SK-N-SH treated with all-trans-retinoic acid at 6 μM for 48 hours (cell line): ENCODE measurements around the gene SSX4.
"Not testable (repeated sequence)": the region's sequence is repeated elsewhere in the genome, so short reads cannot be mapped to it uniquely, and the experiment has no call there.

Experiments
- ATAC-seq: fragments of 200-7000 bp; cut with Tn5 transposase; 3 replicates; pipeline ENCODE4 v1.9.1; 2020; ENCODE audit warnings: mild to moderate bottlenecking, moderate library complexity
- ARNTL ChIP-seq: fragments of 450-650 bp; formaldehyde crosslinking; IDR thresholded peaks from 2 replicates; pipeline ENCODE4 v1.5.0; 2020; ENCODE audit warnings: low read depth, mild to moderate bottlenecking, moderate library complexity, borderline replicate concordance
- BACH2 ChIP-seq: fragments of 250-450 bp; sonication (Bioruptor Pico); IDR thresholded peaks from 2 replicates; pipeline ENCODE4 v1.9.0; 2021; ENCODE audit warnings: mild to moderate bottlenecking, borderline replicate concordance
- CSDC2 ChIP-seq: fragments of 250-450 bp; sonication (Bioruptor Pico); IDR thresholded peaks from 2 replicates; pipeline ENCODE4 v1.5.0; 2020; ENCODE audit warnings: mild to moderate bottlenecking, moderate library complexity
- GLIS3 ChIP-seq: fragments of 250-450 bp; sonication (Bioruptor Pico); IDR thresholded peaks from 2 replicates; pipeline ENCODE4 v1.5.0; 2020; ENCODE audit warnings: mild to moderate bottlenecking, moderate library complexity
- OSR1 ChIP-seq: fragments of 250-450 bp; sonication (Bioruptor Pico); IDR thresholded peaks from 2 replicates; pipeline ENCODE4 v1.8.0; 2022; ENCODE audit warnings: moderate library complexity, mild to moderate bottlenecking, inconsistent platforms
- PPARA ChIP-seq: fragments of 250-450 bp; sonication (Bioruptor Pico); IDR thresholded peaks from 2 replicates; pipeline ENCODE4 v1.5.0; 2020; ENCODE audit warnings: mild to moderate bottlenecking, borderline replicate concordance
- RARB ChIP-seq: fragments of 250-450 bp; sonication (Bioruptor Pico); IDR thresholded peaks from 2 replicates; pipeline ENCODE4 v1.8.0; 2021; ENCODE audit warnings: mild to moderate bottlenecking, moderate library complexity
- TCF4 ChIP-seq: fragments of 250-450 bp; sonication (Bioruptor Pico); IDR thresholded peaks from 2 replicates; pipeline ENCODE4 v1.8.0; 2021; ENCODE audit warnings: mild to moderate bottlenecking, moderate library complexity, borderline replicate concordance
- TOX ChIP-seq: fragments of 250-450 bp; sonication (Bioruptor Pico); IDR thresholded peaks from 2 replicates; pipeline ENCODE4 v1.8.0; 2021; ENCODE audit warnings: mild to moderate bottlenecking, moderate library complexity, borderline replicate concordance
- ZC3H10 ChIP-seq: fragments of 250-450 bp; sonication (Bioruptor Pico); IDR thresholded peaks from 2 replicates; pipeline ENCODE4 v1.5.1; 2021; ENCODE audit warnings: mild to moderate bottlenecking, moderate library complexity
- ZFP3 ChIP-seq: fragments of 250-450 bp; sonication (Bioruptor Pico); IDR thresholded peaks from 2 replicates; pipeline ENCODE4 v1.5.0; 2020; ENCODE audit warnings: mild to moderate bottlenecking, moderate library complexity
- ZFP30 ChIP-seq: fragments of 450-650 bp; formaldehyde crosslinking; IDR thresholded peaks from 2 replicates; pipeline ENCODE4 v1.5.0; 2022; ENCODE audit warnings: mild to moderate bottlenecking, moderate library complexity
- ZNF565 ChIP-seq: fragments of 450-650 bp; formaldehyde crosslinking; conservative IDR thresholded peaks from 2 replicates; pipeline ENCODE4 v1.5.0; 2020; ENCODE audit warnings: low read depth, mild to moderate bottlenecking, moderate library complexity
- ZNF70 ChIP-seq: fragments of 450-650 bp; formaldehyde crosslinking; IDR thresholded peaks from 2 replicates; pipeline ENCODE4 v1.5.0; 2020; ENCODE audit warnings: mild to moderate bottlenecking, moderate library complexity
- ZNF8 ChIP-seq: fragments of 450-650 bp; formaldehyde crosslinking; IDR thresholded peaks from 2 replicates; pipeline ENCODE4 v1.5.0; 2020; ENCODE audit warnings: mild to moderate bottlenecking, moderate library complexity
- TF ChIP-seq, protein P1 (sequence below): fragments of 250-450 bp; sonication (Bioruptor Pico); IDR thresholded peaks from 2 replicates; pipeline ENCODE4 v1.8.0; 2020; ENCODE audit warnings: mild to moderate bottlenecking, moderate library complexity, borderline replicate concordance
- TF ChIP-seq, protein P2 (sequence below): fragments of 250-450 bp; sonication (Bioruptor Pico); IDR thresholded peaks from 2 replicates; pipeline ENCODE4 v1.5.0; 2020; ENCODE audit warnings: mild to moderate bottlenecking, moderate library complexity
- TF ChIP-seq, protein P3 (sequence below): fragments of 250-450 bp; sonication (Bioruptor Pico); IDR thresholded peaks from 2 replicates; pipeline ENCODE4 v1.8.0; 2021; ENCODE audit warnings: low read depth, mild to moderate bottlenecking, moderate library complexity, borderline replicate concordance
- TF ChIP-seq, protein P4 (sequence below): fragments of 250-450 bp; sonication (Bioruptor Pico); IDR thresholded peaks from 2 replicates; pipeline ENCODE4 v1.5.1; 2020; ENCODE audit warnings: low read depth, mild to moderate bottlenecking, moderate library complexity

SSX4 gene, protein sequence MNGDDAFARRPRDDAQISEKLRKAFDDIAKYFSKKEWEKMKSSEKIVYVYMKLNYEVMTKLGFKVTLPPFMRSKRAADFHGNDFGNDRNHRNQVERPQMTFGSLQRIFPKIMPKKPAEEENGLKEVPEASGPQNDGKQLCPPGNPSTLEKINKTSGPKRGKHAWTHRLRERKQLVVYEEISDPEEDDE

DNA sequence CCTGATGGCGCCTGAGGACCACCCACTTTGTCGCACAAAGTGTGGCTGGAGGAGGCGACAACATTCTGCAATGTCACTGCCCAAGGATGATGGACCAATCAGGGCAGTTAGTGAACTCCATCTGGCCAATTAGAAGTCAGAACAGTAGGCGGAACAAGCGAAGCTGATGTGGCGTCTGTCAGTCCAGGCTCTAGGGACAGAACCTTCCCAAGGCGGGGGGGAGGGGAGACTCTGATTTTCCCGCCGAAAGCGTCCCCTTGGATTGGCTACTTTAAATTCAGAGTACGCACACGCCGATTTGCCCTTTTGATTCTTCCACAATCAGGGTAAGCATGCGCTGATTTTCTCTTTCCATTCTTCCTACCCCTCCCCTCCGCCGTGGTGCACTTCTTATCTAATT is at the start of gene SSX4:
Gene SSX4 (plus strand): TSS at position 301 of the 400 bp plus-strand sequence. CDS start 515 bp downstream, outside the sequence.
- not testable (repeated sequence) for ATAC-seq

DNA sequence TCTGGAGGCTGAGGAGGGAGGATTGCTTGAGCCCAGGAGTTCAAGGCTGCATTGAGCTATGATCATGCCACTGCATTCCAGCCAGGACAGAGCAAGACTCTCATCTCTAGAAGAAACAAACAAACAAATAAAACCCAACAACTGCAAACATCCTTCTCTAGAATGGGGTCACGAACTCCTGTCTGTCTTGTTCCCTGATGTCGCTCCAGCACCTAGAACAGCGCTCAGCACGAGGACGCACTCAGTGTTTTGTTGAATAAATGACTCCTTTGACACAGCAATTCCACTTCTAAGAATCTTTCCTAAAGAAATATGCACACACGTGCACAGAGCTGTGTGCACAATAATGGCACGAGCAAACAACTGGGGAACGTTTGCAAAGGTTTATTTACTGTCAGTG is 37.3 kb upstream of the SSX4 start:
- not testable (repeated sequence) for ATAC-seq

DNA sequence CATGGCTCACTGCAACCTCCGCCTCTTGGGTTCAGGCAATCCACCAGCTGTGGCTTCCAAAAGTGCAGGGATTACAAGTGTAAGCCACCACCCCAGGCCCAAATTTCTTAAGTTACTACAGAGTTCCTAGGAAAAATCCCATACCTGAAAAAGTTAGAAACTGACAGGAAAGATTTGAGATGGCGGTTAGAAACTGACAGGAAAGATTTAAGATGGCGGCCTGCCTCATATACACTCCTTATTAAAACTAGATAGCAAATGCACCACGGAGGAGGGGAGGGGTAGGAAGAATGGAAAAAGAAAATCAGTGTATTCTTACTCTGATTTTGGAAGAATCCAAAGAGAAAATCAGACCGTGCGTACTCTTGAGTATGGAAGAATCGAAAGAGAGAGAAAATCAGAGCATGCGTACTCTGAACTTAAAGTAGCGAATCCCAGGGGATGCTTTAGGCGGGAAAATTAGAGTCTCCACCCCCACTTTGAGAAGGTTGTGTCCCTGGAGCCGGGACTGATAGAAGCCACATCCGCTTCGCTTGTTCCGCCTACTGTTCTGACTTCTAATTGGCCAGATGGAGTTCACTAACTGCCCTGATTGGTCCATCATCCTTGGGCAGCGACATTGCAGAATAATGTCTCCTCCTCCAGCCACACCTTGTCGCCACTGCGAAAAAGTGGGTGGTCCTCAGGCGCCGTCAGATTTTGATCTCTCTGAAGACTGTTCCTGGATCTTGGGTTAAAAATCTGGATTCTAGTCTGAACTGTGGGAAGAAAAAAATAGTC is 26.8 kb upstream of the SSX4 start, which contains the start of gene SSX3:
Gene SSX3 (minus strand): TSS at position 389 of the 780 bp plus-strand sequence. CDS start 1,454 bp downstream, outside the sequence.
- ATAC-seq: not testable (repeated sequence)

DNA sequence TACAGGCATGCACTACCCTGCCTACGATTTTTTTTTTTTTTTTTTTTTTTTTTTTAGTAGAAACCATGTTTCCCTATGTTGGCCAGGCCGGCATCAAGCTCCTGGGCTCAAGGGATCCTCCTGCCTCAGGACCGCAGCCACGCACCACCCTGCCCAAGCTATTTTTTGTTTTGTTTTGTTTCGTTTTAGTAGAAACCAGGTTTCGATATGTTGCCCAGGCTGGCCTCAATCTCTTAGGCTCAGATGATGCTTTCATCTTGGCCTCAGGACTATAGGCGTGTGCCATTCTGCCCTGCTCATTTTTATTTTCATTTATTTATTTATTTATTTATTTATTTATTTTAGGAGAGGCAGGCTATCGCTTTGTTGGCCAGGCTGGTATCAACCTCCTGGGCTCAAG is 25.7 kb upstream of the SSX4 start:
- no peak for TF ChIP-seq GLIS3
- TF ChIP-seq ZNF8 (CRISPR knock-in tag): no peak
- TF ChIP-seq BACH2 (CRISPR knock-in tag): no peak
- TF ChIP-seq, protein P1, sequence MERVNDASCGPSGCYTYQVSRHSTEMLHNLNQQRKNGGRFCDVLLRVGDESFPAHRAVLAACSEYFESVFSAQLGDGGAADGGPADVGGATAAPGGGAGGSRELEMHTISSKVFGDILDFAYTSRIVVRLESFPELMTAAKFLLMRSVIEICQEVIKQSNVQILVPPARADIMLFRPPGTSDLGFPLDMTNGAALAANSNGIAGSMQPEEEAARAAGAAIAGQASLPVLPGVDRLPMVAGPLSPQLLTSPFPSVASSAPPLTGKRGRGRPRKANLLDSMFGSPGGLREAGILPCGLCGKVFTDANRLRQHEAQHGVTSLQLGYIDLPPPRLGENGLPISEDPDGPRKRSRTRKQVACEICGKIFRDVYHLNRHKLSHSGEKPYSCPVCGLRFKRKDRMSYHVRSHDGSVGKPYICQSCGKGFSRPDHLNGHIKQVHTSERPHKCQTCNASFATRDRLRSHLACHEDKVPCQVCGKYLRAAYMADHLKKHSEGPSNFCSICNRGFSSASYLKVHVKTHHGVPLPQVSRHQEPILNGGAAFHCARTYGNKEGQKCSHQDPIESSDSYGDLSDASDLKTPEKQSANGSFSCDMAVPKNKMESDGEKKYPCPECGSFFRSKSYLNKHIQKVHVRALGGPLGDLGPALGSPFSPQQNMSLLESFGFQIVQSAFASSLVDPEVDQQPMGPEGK (CRISPR knock-in tag): no peak
- TF ChIP-seq, protein P2, sequence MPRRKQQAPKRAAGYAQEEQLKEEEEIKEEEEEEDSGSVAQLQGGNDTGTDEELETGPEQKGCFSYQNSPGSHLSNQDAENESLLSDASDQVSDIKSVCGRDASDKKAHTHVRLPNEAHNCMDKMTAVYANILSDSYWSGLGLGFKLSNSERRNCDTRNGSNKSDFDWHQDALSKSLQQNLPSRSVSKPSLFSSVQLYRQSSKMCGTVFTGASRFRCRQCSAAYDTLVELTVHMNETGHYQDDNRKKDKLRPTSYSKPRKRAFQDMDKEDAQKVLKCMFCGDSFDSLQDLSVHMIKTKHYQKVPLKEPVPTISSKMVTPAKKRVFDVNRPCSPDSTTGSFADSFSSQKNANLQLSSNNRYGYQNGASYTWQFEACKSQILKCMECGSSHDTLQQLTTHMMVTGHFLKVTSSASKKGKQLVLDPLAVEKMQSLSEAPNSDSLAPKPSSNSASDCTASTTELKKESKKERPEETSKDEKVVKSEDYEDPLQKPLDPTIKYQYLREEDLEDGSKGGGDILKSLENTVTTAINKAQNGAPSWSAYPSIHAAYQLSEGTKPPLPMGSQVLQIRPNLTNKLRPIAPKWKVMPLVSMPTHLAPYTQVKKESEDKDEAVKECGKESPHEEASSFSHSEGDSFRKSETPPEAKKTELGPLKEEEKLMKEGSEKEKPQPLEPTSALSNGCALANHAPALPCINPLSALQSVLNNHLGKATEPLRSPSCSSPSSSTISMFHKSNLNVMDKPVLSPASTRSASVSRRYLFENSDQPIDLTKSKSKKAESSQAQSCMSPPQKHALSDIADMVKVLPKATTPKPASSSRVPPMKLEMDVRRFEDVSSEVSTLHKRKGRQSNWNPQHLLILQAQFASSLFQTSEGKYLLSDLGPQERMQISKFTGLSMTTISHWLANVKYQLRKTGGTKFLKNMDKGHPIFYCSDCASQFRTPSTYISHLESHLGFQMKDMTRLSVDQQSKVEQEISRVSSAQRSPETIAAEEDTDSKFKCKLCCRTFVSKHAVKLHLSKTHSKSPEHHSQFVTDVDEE (CRISPR knock-in tag): no peak
- TF ChIP-seq ARNTL (CRISPR knock-in tag): no peak
- TF ChIP-seq ZC3H10 (CRISPR knock-in tag): no peak
- TF ChIP-seq ZFP3 (CRISPR knock-in tag): no peak
- TF ChIP-seq, protein P3, sequence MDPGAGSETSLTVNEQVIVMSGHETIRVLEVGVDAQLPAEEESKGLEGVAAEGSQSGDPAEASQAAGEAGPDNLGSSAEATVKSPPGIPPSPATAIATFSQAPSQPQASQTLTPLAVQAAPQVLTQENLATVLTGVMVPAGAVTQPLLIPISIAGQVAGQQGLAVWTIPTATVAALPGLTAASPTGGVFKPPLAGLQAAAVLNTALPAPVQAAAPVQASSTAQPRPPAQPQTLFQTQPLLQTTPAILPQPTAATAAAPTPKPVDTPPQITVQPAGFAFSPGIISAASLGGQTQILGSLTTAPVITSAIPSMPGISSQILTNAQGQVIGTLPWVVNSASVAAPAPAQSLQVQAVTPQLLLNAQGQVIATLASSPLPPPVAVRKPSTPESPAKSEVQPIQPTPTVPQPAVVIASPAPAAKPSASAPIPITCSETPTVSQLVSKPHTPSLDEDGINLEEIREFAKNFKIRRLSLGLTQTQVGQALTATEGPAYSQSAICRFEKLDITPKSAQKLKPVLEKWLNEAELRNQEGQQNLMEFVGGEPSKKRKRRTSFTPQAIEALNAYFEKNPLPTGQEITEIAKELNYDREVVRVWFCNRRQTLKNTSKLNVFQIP (CRISPR knock-in tag): no peak
- no peak for TF ChIP-seq CSDC2 (CRISPR knock-in tag)
- no peak for TF ChIP-seq TCF4 (CRISPR knock-in tag)
- TF ChIP-seq ZNF565 (CRISPR knock-in tag): no peak
- no peak for TF ChIP-seq ZFP30 (CRISPR knock-in tag)
- no peak for TF ChIP-seq ZNF70 (CRISPR knock-in tag)
- TF ChIP-seq TOX (CRISPR knock-in tag): no peak
- TF ChIP-seq, protein P4, sequence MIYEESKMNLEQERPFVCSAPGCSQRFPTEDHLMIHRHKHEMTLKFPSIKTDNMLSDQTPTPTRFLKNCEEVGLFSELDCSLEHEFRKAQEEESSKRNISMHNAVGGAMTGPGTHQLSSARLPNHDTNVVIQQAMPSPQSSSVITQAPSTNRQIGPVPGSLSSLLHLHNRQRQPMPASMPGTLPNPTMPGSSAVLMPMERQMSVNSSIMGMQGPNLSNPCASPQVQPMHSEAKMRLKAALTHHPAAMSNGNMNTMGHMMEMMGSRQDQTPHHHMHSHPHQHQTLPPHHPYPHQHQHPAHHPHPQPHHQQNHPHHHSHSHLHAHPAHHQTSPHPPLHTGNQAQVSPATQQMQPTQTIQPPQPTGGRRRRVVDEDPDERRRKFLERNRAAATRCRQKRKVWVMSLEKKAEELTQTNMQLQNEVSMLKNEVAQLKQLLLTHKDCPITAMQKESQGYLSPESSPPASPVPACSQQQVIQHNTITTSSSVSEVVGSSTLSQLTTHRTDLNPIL: no peak
- no peak for TF ChIP-seq OSR1 (CRISPR knock-in tag)
- no peak for TF ChIP-seq PPARA
- TF ChIP-seq RARB: no peak
- ATAC-seq: no peak

DNA sequence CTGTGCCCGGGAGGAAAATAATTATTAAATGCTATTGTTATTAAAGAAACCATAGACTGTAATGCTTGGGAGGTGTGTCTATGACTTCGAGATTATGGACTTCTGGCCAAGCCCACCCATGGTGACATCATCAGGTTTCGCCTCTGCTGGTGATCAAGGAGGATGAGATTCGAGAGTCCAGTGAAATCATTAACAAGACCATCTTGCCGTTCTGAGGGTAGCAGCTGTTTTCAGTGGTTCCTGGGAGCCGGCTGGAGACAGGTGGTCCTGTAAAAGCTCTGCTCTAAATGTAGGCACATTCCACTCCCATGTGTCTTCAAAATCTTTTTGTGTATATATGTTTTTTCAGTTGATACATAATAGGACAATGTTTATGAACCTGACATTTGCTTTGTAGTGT is 24.1 kb upstream of the SSX4 start:
- ATAC-seq: not testable (repeated sequence)

DNA sequence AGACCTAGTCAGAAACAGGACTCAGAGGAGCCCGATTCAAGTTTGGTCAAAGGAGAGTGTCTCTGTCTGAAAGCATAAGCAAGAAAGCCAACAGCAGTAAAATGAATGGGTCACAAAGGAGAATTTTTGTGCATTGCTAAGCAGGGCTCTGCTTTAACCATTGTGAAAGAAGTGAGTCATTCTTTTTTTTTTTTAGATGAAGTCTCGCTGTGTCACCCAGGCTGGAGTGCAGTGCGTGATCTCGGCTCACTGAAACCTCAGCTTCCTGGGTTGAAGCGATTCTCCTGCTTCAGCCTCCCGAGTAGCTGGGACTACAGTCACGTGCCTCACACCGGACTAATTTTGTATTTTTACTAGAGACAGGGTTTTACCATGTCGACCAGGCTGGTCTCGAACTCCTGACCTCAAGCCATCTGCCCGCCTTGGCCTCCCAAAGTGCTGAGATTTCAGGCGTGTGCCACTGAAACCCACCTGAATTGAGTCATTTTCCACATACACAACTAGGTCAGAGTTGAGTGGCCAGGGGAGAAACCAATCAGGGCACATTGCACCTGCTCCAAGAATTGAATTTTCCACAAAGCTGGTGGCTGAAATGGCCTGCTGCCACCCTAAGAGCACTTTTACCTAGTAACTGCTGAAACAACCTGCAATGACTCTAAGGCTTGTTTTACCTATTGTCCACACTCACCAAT is 15.5 kb upstream of the SSX4 start:
- not testable (repeated sequence) for ATAC-seq

DNA sequence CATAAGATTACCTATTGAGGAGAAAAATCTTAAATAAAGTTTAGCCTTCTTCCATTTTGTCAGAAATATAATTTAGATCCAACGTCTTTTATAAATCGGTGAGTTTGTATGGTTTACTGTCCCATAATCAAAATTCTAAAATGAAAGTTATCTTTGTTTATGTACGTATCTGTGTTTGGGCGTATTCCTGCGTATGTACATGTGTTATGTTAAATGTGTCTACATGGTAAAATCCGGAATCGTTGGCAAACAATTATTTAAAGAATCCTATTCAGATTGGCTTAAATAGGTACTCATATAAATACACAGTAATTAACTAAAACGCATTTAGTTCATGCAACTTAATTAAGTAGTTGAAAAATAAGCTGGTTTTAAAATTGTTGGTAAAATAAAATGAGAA is 12.9 kb upstream of the SSX4 start:
- ATAC-seq: not testable (repeated sequence)

DNA sequence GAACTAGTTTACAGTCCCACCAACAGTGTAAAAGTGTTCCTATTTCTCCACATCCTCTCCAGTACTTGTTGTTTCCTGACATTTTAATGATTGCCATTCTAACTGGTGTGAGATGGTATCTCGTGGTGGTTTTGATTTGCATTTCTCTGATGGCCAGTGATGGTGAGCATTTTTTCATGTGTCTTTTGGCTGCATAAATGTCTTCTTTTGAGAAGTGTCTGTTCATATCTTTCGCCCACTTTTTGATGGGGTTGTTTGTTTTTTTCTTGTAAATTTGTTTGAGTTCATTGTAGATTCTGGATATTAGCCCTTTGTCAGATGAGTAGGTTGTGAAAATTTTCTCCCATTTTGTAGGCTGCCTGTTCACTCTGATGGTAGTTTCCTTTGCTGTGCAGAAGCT is 13.6 kb downstream of the SSX4 start:
- ATAC-seq: not testable (repeated sequence)

DNA sequence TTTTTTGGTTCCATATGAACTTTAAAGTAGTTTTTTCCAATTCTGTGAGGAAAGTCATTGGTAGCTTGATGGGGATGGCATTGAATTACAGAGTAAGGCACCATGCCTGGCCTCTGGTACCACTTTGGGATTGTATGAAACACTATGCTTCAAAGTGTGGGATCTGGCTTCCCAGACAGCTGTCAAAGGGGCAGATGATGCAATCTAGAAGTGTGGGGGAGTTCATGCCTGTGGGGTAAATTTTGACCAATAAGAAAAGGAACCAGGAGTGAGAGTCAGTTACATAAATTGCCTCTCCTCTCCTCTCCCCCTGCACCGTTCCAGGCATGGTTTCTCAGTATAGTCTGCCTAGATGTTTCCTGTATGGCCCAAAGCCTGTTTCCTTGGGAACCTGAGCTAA is 14.5 kb downstream of the SSX4 start:
- not testable (repeated sequence) for ATAC-seq

DNA sequence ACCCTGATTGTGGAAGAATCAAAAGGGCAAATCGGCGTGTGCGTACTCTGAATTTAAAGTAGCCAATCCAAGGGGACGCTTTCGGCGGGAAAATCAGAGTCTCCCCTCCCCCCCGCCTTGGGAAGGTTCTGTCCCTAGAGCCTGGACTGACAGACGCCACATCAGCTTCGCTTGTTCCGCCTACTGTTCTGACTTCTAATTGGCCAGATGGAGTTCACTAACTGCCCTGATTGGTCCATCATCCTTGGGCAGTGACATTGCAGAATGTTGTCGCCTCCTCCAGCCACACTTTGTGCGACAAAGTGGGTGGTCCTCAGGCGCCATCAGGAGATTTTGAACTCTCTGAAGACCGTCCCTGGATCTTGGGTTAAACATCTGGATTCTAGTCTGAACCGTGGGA is 28.5 kb downstream of the SSX4 start, which contains the start of gene SSX4B:
Gene SSX4B (minus strand): TSS at position 101 of the 400 bp plus-strand sequence. CDS start 588 bp downstream, outside the sequence.
- not testable (repeated sequence) for ATAC-seq
